DMS 273 (cell line): ENCODE results near the gene RAD18.

ENCODE experiments used
- DNase-seq: peaks from one replicate; lab custom pipeline; 2025; ENCODE audit not compliant: unreplicated experiment; lab: John Stamatoyannopoulos, UW

RAD18 gene

GRCh38 chr3:8870134-8870533 lies 93.1 kb downstream of the RAD18 start:
- no peak for DNase-seq

GRCh38 chr3:8869613-8870012 lies 93.7 kb downstream of the RAD18 start:
- DNase-seq: no peak

GRCh38 chr3:8868996-8869395 lies 94.3 kb downstream of the RAD18 start:
- no peak for DNase-seq

- DNase-seq: no peak
Observed at GRCh38 chr3:8867646-8868045, 95.6 kb downstream of the RAD18 start.

GRCh38 chr3:8865697-8866096 lies 97.6 kb downstream of the RAD18 start:
- DNase-seq: no peak

GRCh38 chr3:8864402-8865350 lies 98.6 kb downstream of the RAD18 start:
- no peak for DNase-seq

GRCh38 chr3:8863891-8864290 lies 99.4 kb downstream of the RAD18 start:
- no peak for DNase-seq

GRCh38 chr3:8857720-8858367 lies 105.4 kb downstream of the RAD18 start:
- no peak for DNase-seq

GRCh38 chr3:8856721-8857120 lies 106.6 kb downstream of the RAD18 start:
- no peak for DNase-seq

GRCh38 chr3:8856071-8856470 lies 107.2 kb downstream of the RAD18 start:
- DNase-seq: no peak

- DNase-seq: no peak
Observed at GRCh38 chr3:8854656-8855055, 108.6 kb downstream of the RAD18 start.

- DNase-seq: no peak
Observed at GRCh38 chr3:8853081-8853480, 110.2 kb downstream of the RAD18 start.

- no peak for DNase-seq
Observed at GRCh38 chr3:8852511-8852910, 110.8 kb downstream of the RAD18 start.

- DNase-seq: no peak
Observed at GRCh38 chr3:8851703-8852102, 111.6 kb downstream of the RAD18 start.

GRCh38 chr3:8848696-8849131 lies 114.6 kb downstream of the RAD18 start:
- DNase-seq: no peak

GRCh38 chr3:8847317-8847716 lies 116.0 kb downstream of the RAD18 start:
- DNase-seq: no peak

GRCh38 chr3:8846176-8846575 lies 117.1 kb downstream of the RAD18 start:
- DNase-seq: no peak

- no peak for DNase-seq
Observed at GRCh38 chr3:8845641-8846040, 117.6 kb downstream of the RAD18 start.

- DNase-seq: no peak
Observed at GRCh38 chr3:8843347-8843746, 119.9 kb downstream of the RAD18 start.

- DNase-seq: no peak
Observed at GRCh38 chr3:8842293-8842692, 121.0 kb downstream of the RAD18 start.

GRCh38 chr3:8841472-8841871 lies 121.8 kb downstream of the RAD18 start:
- DNase-seq: no peak

- no peak for DNase-seq
Observed at GRCh38 chr3:8840556-8840955, 122.7 kb downstream of the RAD18 start.
